Urinary bladder (tissue), 4 donors: ENCODE results near the gene RNF220. TPM values are rescaled to one million over a fixed set of nuclear protein-coding genes. Genes with fewer than 3 reads are reported as not detected.

Experiments used
- DNase-seq: peaks from one replicate; pipeline ENCODE4 v3.0.0-alpha.2; 2015; ENCODE audit errors: extremely low spot score
- H3K27ac ChIP-seq: one replicate; pipeline ENCODE4 v1.5.1; 2013; ENCODE audit warnings: low read depth, mild to moderate bottlenecking, moderate library complexity
- H3K36me3 ChIP-seq: one replicate; pipeline ENCODE4 v1.6.1; 2013; ENCODE audit warnings: mild to moderate bottlenecking, moderate library complexity; ENCODE audit not compliant: insufficient read depth
- H3K4me1 ChIP-seq: one replicate; pipeline ENCODE4 v1.6.1; 2013; ENCODE audit warnings: mild to moderate bottlenecking, moderate library complexity; ENCODE audit not compliant: insufficient read depth
- H3K4me3 ChIP-seq: one replicate; pipeline ENCODE4 v1.5.1; 2013; ENCODE audit warnings: low read depth, low read length
- WGBS: extraction: QIAGEN DNeasy Blood & Tissue Kit; methylation state at CpG from one replicate; pipeline ENCODE4 v1.1.7; 2013; 5-methylcytosine and 5-hydroxymethylcytosine counted together
- polyA plus RNA-seq: library from polyadenylated mRNA; stranded (reverse); fragments of 200-250 nt; gene quantifications from one replicate; pipeline ENCODE4 v1.2.3, GENCODE V29; 2013
- total RNA-seq: library from RNA; depleted of rRNA; stranded (reverse); fragments of >200 nt; gene quantifications from one replicate; pipeline ENCODE4 v1.2.3, GENCODE V29; 2014
- donor health status: healthy with polysubstance abuse.
- donor health status: healthy.

RNF220 gene
- total and polyA plus RNA-seq, 2 donors = 17.3 to 89.6 TPM

DNA sequence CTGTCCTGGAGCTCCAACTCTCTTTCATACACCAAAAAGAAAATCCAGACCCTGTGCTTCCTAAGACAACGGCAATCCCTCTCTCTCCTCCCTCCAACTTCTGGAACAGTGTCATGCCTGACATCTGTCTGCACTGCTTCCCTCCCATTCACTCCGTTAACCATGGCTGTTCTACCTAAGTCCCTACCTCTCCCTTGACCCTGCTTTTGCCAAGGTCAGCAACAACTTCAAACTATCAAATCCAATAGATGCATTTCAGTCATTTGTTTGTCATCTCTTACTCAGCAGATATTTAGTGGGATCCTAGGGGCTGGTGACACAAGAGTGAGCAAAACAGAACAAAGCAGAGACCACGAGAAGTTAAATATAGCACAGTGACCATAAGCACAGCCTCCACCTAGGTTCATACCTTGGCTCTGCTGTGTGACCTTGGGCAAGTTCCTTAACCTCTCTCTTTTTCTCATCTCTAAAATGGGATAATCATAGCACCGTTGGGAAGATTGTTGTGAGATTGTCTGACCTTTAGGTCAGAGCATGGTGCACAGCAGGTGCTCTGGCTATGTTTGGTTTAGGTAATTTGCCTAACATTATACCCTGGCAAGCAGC lies 180.4 kb downstream of the RNF220 start:
- H3K4me1 ChIP-seq = no peaks in the 10 kb centered on the region
- H3K4me3 ChIP-seq = no peak overlapping the region
- no peak overlapping the region for H3K27ac ChIP-seq
- no peaks in the 10 kb centered on the region for H3K36me3 ChIP-seq
- no peak for DNase-seq
- WGBS = 40% methylated on average over 4 of the region's 4 CpGs

DNA sequence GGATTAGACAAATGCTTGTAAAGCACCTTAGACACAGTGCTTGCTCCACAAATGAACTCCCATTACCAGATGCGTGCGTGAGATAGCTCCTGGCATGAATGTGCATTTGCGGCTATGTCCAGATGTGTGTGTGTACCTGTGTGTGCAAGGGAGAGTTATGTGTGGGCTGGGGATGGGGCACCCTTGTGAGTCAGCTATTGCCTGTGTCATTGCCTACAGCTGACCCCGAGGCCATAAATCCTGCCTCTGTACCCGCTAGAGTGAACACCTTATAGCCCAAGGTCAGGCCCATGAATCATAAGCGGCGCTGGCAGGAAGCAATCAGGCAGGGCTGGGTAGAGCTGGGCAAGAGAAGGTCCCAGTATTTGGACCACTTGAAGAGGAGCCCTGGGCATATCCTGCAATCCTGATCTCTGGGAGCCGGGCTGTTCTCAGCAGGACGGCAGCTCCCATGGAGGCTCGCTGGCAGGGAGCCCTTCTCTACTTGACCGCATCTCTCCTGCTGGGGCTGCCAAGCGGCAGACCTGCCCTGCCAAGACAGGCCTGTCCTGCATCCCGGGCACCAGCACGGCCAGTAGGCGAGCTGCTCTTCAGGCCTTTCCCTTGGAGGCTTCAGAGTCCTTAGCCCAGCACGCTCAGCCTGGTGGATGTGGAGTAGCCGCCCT lies 182.9 kb downstream of the RNF220 start:
- H3K27ac ChIP-seq = no peak overlapping the region
- H3K36me3 ChIP-seq = no peaks in the 10 kb centered on the region
- H3K4me3 ChIP-seq = no peak overlapping the region
- no peak for DNase-seq
- WGBS = 70% methylated on average over 17 of the region's 17 CpGs
- no peaks in the 10 kb centered on the region for H3K4me1 ChIP-seq

DNA sequence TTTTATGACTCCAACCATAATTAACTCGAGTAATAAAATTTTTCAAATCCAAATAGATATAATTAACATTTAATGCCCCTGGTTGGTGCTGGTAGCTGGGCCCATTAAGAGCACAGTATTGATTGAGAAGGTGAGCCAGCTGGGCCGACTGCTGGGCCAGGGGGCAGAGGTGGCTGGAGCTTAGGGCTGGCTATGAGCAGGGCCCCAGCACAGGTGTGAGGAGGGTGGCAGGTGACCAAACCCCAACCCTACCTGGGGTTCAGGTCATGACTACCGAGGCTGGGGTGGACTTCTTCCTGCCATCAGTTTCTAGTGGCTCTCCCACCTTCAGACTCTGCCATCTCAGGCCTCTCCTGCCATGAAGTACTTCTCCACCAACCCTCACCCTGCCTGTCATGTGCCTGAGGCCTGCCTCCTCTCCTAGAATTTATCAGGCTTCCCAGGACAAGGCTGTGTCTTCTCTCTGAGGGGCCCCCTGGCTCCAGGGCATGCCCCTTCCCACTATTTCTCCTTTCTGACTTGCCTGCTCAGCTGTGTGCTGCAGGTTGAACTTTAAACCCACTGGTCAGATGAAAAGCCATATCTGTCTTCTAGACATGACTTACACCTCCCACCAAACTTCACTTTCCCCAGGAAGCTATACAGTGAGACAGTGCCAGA lies 183.6 kb downstream of the RNF220 start:
- Histone ChIP-seq H3K4me1 (no peaks in the 10 kb centered on the region), H3K36me3 (no peaks in the 10 kb centered on the region), H3K4me3 (no peak overlapping the region), H3K27ac (no peak overlapping the region)
- DNase-seq = no peak
- WGBS = 81% methylated on average over 3 of the region's 3 CpGs

DNA sequence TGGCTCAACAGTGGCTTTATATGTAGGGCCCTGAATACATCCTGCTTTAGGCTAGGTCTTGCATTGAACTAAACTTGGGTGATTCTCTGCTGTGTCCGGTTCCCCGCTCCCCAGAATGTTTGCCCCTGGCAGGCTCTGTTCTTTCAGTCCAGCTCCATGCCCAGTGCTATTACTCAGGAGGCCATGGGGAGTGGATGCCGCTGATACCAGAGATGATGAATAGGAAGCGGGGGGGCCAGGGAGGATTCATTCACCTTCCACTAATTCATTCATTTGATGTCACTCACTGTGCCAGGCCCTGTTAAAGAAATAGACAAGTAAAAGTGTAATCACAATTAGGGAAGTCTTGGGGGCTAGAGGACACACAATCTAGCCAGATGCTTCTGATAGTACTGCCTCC lies 185.4 kb downstream of the RNF220 start:
- no peaks in the 10 kb centered on the region for H3K4me1 ChIP-seq
- H3K4me3 ChIP-seq = no peak overlapping the region
- H3K36me3 ChIP-seq = no peaks in the 10 kb centered on the region
- no peak for DNase-seq
- H3K27ac ChIP-seq = no peak overlapping the region
- 90% methylated on average over 4 of the region's 4 CpGs for WGBS

DNA sequence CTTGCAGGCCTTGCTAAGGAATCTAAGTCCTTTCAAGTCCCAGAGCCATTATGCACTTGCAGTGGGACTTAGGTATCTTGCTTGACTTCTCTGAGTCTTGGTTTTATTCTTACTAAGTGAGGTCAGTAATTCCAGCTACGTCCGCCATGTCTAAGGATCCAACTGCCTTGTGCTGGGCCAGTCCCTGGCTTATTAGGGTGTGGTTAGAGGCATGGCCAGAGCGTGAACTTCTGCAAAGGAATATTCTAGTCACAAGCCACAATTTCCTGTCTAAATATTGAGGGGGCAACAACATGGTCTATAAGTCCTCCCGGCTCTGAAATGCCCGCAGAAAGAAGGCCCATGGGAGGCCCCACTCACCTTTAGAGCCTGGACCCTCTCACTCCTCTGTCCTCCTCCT lies 186.3 kb downstream of the RNF220 start:
- WGBS = 89% methylated on average over 5 of the region's 5 CpGs
- H3K4me3 ChIP-seq = no peak overlapping the region
- no peak for DNase-seq
- H3K4me1 ChIP-seq = no peaks in the 10 kb centered on the region
- H3K36me3 ChIP-seq = no peaks in the 10 kb centered on the region
- no peak overlapping the region for H3K27ac ChIP-seq

DNA sequence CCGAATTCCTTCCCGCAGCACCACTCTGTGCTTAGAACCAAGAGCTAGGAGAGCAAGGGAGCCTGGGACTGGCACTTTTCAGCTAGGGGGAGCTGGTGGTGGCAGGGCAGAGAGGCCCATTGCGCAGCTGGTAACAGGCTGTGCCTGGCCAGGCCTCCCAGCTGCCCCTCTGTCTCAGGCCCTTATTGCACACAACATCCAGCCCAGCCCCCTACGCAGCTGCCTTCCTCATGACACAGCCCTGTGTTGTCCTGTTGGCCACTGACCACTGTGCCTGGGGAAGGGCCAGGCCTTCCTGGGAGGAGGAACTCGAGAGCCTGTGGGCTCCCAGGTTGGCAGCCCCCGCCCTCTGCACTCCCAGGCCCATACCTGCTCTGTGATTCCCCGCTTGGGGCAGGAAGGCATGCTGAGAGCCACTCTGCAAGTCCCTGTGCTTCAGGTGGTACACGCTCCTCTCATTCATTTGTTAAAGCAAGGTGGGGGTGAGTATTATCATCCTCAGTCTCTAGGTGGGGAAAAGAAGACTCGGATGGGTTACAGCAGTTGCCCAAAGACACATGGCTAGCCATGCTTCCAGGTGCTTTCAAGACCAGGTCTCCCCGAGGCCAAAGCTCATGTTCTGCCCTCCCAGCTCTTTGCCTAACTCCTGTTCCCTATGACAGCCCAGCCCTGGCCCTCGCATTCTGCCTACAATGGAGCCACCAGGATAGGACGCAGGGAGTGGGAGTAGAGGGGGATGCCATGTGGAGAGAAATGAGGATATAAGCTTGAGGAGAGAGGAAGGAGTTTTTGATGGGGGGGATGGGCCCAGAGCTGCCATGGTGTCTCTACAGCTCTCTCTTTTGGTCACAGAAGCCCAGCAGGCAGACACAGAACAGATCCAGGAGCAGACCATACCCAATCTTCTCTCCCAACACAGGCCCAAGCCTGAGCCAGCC lies 187.4 kb downstream of the RNF220 start:
- Histone ChIP-seq H3K36me3 (no peaks in the 10 kb centered on the region), H3K27ac (no peak overlapping the region), H3K4me3 (no peak overlapping the region), H3K4me1 (no peaks in the 10 kb centered on the region)
- WGBS = 83% methylated on average over 12 of the region's 12 CpGs
- DNase-seq = no peak

DNA sequence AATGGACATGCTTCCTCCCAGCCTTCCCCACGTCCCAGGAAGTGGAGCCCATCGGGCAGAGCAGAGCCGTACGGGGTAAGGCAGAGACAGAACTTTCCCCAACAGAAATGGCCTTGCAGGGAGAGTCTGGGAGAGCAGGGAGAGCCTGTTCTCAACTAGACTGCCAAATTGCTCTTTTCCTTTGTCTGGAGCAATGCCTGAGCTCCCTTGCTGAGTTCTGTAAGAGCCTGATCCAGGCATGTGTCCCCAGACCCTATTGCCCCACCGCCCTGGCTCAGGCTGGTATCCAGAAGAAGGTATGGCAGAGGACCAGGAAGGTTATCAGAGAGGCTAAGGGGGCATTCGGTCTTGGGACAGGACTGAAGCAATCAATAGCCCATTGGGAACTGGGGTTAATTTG lies 189.3 kb downstream of the RNF220 start:
- no peak for DNase-seq
- no peaks in the 10 kb centered on the region for H3K36me3 ChIP-seq
- no peak overlapping the region for H3K4me3 ChIP-seq
- H3K4me1 ChIP-seq = no peaks in the 10 kb centered on the region
- whole genome bisulfite sequencing = 87% methylated on average over 6 of the region's 6 CpGs
- H3K27ac ChIP-seq = no peak overlapping the region

DNA sequence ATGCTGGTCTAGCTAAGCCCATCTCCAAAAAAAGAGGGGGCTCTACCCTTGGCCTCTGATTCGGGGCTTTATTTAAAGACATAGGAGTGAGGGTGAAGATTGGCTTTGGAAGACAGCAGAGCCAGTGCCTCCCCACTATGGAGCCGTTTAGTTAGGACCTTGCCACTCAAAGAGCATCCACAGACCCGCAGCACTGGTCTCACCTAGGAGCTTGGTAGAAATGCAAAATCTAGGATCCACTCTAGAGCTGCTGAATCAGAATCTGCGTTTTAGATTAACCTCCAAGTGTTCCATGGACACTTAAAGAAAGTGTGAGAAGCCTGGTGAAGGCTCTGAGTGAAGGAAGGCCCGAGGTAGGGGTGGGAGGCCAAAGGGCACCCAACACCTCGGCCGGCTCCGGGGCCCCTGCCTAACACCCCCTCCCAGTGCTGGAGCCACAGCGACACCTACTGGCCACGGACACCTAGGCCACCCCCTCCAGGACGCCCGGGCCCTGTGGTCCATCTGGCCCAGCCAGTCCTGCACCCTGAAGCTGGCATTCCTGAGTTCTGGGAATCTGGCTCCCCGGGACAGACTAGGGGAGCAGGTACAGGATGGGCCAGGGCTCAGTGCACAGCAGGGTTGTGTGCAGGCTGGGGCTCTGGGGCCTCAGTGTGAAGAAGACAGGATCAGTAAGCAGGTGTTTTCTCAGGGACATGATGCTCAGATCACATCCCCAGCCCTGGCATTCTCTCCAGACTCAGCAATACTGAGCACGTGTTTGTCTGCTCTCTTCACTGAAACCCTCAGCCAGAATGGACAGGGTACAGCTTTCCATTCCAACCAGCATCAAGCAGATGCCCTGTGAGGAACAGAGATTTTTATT lies 190.0 kb downstream of the RNF220 start:
- no peak overlapping the region for H3K27ac ChIP-seq
- 22% methylated on average over 14 of the region's 14 CpGs for WGBS
- no peaks in the 10 kb centered on the region for H3K4me1 ChIP-seq
- H3K4me3 ChIP-seq = no peak overlapping the region
- H3K36me3 ChIP-seq = no peaks in the 10 kb centered on the region
- no peak for DNase-seq

DNA sequence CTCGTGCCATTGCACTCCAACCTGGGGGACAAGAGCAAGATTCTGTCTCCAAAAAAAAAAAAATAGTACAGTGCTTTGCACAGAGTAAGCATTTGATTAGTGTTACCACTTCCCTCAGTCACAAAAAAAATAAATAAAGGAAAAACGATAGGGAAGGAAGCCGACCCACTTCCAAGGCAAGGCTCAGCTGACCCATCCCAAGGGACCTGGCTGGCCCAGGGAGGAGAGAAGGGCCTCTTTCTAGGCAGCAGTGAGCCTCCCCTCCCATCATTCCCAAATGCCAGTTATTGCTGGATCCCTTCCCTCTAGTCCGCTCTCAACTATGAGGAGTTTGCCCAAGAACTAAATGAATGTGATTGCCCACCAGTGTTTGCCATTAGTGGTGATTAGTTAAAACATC lies 191.5 kb downstream of the RNF220 start:
- H3K4me3 ChIP-seq = no peak overlapping the region
- H3K36me3 ChIP-seq = no peaks in the 10 kb centered on the region
- 43% methylated on average over 4 of the region's 4 CpGs for WGBS
- DNase-seq = no peak
- H3K27ac ChIP-seq = no peak overlapping the region
- H3K4me1 ChIP-seq = no peaks in the 10 kb centered on the region

DNA sequence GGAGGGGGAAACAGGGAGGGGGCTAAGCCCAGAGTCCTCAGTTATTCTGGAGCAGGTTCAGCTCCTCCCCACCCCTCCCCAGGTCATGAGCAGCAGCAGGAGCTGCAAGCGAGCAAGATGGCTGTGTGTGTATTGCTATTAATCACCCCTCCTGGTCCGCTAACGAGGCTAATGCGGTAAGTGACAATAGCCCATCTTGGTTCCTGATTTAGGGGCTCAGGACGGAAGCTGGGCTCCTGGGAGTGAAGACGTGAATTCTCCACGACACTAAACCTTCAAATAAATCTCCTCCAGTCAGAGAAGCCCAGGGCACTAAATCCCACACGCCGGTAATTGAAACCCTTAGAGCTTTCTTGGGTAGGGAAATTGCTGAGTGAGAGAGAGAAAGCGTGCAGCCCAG lies 193.1 kb downstream of the RNF220 start:
- Histone ChIP-seq H3K27ac (no peak overlapping the region), H3K4me3 (no peak overlapping the region), H3K36me3 (no peaks in the 10 kb centered on the region), H3K4me1 (no peaks in the 10 kb centered on the region)
- WGBS = 36% methylated on average over 10 of the region's 10 CpGs
- no peak for DNase-seq

DNA sequence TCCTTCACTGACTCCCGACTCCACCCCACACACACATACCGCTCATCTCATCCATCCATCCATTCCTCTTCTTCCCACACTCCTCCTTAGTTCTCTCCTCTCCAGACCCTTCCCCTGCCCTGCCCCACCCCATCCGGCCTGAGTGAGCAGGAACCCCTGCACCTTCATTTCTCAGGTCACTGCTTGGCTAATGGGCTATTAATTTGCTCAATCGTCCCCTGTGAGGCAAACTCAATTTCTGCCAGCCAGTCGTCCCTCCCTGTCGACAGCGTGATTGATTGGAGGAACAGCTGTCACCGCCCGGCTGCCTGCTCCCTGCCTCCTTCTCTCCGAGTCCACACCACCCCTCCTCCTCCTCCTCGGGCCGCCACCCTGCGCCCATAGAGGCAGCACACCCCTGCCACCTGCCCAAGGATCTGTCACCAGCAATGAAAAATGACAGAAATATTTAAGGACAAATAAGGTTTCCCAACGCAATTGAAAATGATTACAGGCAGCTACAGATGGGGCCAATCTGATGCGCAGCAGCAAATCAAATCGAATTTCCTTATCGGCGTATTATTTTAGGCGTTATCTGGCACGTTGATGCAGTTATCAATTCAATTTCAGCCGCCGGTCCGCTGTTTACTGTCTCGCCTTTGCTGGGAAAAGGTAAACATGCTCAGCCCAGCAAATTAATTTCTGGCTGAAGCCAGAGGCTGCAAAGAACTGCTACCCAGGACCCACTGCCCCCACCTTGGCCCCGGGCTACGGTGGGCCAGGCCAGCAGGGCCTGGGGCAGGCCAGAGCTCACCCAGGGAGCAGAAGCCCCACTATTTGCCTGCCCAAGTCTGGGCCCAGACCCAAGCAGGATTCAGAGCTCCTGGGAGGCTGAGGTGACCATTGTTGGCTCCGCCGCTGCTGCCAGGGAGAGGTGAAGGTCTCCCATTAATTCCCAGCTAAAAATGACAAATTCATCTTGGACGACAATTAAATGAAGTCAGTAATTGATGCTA lies 197.9 kb downstream of the RNF220 start:
- no peak for DNase-seq
- Histone ChIP-seq H3K36me3 (no peaks in the 10 kb centered on the region), H3K4me1 (no peaks in the 10 kb centered on the region), H3K4me3 (no peak overlapping the region), H3K27ac (no peak overlapping the region)
- WGBS = 60% methylated on average over 29 of the region's 29 CpGs

DNA sequence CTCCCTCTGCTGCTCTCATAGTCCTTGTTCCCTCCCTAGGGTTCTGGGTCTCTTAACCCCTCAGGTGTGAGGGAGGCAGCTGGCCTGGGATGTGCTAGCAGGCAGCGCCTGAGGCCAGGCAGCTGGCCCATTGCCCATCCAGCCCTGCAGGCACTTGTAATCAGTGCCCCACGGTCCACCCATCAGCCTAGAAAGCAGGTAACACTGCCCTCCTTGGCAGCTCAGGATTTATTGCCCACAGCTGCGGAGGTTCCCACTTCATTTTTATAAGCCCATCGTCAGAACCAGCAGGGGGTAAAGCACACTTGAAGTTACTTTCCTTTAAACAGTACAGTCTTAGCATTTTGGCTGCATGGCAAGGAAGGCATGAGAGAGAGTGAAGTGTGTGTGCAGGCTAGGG lies 198.7 kb downstream of the RNF220 start:
- H3K4me1 ChIP-seq = no peaks in the 10 kb centered on the region
- no peaks in the 10 kb centered on the region for H3K36me3 ChIP-seq
- H3K27ac ChIP-seq = no peak overlapping the region
- no peak overlapping the region for H3K4me3 ChIP-seq
- no peak for DNase-seq
- 39% methylated on average over 4 of the region's 4 CpGs for WGBS
